ENCODE results near the gene RBP2.

DNA sequence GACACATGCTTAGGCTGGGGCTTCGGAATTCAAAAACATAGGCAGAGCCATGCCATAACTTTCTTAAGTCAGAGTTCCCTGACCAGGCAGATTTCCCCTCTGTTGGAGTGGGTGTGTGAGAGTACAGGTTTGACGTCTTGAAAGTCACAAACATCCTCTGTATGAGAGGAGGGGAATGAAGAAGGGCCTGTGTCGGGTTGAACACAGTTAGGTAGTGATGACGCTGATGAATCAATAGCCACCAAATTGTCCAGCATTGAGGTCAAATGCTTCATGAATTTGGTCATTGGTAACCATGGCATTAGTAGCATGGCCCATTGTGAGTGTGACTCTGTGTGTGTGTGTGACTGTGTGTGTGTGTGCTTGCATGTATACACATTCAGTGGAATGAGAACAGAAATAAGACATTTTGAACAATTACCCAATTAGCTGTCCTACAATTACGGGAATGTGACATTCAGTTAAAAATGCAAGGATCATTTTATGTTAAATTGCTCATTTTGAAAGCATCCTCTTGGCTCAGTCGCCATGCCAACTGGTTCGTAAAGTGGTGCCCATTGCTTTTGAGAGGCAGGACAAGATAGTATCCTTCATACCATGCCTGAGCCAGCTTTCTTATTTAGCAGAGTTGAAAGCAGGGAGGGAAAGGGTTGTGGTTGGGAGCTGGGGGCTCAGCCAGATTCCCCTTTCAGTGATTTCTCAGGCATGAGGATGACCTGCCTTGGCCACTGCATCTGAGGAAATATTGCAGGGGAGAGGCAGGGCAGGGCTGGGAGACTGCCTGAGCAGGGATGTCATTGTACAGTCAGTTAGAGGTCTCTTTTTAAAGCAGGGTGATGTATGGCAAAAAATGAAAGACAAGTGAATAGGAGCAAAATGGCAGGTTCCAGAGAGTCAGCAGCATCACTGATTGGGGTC is 35.4 kb downstream of the RBP2 start:
- TF ChIP-seq CEBPB (IDR thresholded peaks at IDR 0.05) (no peak), USF1 (IDR thresholded peaks at IDR 0.05) (no peak)

Data from Ishikawa (cell line).